ENCODE data around the gene AMZ1.

Gene AMZ1

DNA sequence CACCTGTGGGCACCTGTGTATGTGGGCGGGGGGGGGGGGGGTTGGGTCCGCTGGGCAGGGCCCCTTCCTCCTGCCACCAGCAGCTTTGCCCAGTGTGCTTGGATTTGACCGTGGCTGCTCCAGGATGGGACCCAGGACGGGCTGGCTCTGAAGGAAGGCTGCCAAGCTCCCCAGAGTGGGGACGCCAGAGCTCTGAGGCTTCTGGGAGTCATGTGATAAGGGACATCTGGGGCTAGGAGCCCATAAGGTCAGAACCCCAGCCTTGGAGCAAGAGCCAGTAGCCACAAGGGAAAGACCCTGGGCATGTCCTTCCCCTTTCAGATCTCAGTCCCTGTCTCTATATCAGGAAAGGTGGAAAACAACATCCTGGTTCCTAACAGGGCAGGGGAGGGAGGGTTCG is 21.8 kb upstream of the AMZ1 start:
- H2AFZ ChIP-seq (ENCODE audit: low read depth, low read length) = no peak overlapping the region
- H3K27ac ChIP-seq (ENCODE audit: low read length) = no peak overlapping the region
- peaks cover 5% of the 10 kb centered on the region for H3K4me1 ChIP-seq (ENCODE audit: insufficient read depth, low read length)
- DNase-seq = no peak
- H4K20me1 ChIP-seq (ENCODE audit: insufficient read depth, low read length) = 0 out of 2 replicates have a peak, but pooled peaks cover under 1% of the 10 kb centered on the region
- H3K9me3 ChIP-seq (ENCODE audit: insufficient read depth, low read length, severe bottlenecking) = no peaks in the 10 kb centered on the region
- no peak overlapping the region for H3K4me2 ChIP-seq (ENCODE audit: insufficient read depth, low read length)
- no peaks in the 10 kb centered on the region for H3K27me3 ChIP-seq (ENCODE audit: insufficient read depth, low read length, poor library complexity)
- H3K36me3 ChIP-seq (ENCODE audit: insufficient read depth, low read length) = peaks cover 25% of the 10 kb centered on the region
- H3K9ac ChIP-seq (ENCODE audit: low read depth, low read length) = no peak overlapping the region
- H3K4me3 ChIP-seq (ENCODE audit: low read depth in 1 of 2, low read length in 2 of 2) = no peak overlapping the region
- no peaks in the 10 kb centered on the region for H3K79me2 ChIP-seq (ENCODE audit: insufficient read depth, low read length)
- no peak for TF ChIP-seq EZH2 (IDR thresholded peaks at IDR 0.05; ENCODE audit: borderline replicate concordance, low read depth, low read length, severe bottlenecking)
- TF ChIP-seq, protein P1, sequence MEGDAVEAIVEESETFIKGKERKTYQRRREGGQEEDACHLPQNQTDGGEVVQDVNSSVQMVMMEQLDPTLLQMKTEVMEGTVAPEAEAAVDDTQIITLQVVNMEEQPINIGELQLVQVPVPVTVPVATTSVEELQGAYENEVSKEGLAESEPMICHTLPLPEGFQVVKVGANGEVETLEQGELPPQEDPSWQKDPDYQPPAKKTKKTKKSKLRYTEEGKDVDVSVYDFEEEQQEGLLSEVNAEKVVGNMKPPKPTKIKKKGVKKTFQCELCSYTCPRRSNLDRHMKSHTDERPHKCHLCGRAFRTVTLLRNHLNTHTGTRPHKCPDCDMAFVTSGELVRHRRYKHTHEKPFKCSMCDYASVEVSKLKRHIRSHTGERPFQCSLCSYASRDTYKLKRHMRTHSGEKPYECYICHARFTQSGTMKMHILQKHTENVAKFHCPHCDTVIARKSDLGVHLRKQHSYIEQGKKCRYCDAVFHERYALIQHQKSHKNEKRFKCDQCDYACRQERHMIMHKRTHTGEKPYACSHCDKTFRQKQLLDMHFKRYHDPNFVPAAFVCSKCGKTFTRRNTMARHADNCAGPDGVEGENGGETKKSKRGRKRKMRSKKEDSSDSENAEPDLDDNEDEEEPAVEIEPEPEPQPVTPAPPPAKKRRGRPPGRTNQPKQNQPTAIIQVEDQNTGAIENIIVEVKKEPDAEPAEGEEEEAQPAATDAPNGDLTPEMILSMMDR (IDR thresholded peaks at IDR 0.05; ENCODE audit: borderline replicate concordance, extremely low read depth, low read length, poor library complexity, severe bottlenecking) = no peak
- ATAC-seq (ENCODE audit: insufficient read depth, low read depth) = no peak

DNA sequence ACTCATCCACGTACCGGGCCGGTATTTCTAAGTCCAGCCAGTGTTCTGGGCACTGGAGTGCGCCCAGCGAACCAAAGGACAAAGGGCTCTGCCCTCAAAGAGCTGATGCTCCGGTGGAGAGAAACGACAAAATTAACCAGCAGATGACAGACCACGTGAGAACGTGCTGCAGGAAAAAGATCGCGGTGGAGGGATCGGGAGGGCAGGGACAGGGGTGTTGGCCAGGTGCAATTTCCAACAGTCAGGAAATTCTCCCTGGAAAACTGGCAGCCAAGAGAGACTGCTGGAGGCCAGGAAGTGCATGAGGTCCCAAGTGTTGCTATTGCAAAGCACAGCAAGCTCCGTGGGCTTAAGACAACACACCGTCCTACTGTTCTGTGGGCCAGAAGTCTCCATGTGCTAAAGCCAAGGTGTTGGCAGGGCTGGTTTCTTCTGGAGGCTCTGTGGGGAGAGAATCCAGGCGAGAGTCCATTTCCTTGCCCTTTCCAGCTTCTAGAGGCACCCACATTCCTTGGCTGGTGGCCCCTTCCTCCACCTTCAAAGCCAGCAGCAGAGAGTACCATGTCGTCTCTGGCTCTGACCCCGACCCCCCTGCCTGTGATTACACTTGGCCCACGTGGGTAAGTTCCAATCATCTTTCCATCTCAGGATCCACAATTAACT is 21.3 kb upstream of the AMZ1 start:
- Histone ChIP-seq H3K27me3 (ENCODE audit: insufficient read depth, low read length, poor library complexity) (no peaks in the 10 kb centered on the region), H2AFZ (ENCODE audit: low read depth, low read length) (no peak overlapping the region), H3K4me3 (ENCODE audit: low read depth in 1 of 2, low read length in 2 of 2) (no peak overlapping the region), H3K9ac (ENCODE audit: low read depth, low read length) (no peak overlapping the region), H3K9me3 (ENCODE audit: insufficient read depth, low read length, severe bottlenecking) (no peaks in the 10 kb centered on the region), H3K4me1 (ENCODE audit: insufficient read depth, low read length) (peaks cover 7% of the 10 kb centered on the region), H3K4me2 (ENCODE audit: insufficient read depth, low read length) (no peak overlapping the region), H4K20me1 (ENCODE audit: insufficient read depth, low read length) (no peaks in the 10 kb centered on the region), H3K36me3 (ENCODE audit: insufficient read depth, low read length) (peaks cover 19% of the 10 kb centered on the region), H3K27ac (ENCODE audit: low read length) (no peak overlapping the region), H3K79me2 (ENCODE audit: insufficient read depth, low read length) (no peaks in the 10 kb centered on the region)
- no peak for DNase-seq
- ATAC-seq (ENCODE audit: insufficient read depth, low read depth) = no peak
- TF ChIP-seq EZH2 (IDR thresholded peaks at IDR 0.05; ENCODE audit: borderline replicate concordance, low read depth, low read length, severe bottlenecking) = no peak
- TF ChIP-seq, protein P1 (IDR thresholded peaks at IDR 0.05; ENCODE audit: borderline replicate concordance, extremely low read depth, low read length, poor library complexity, severe bottlenecking) = no peak

DNA sequence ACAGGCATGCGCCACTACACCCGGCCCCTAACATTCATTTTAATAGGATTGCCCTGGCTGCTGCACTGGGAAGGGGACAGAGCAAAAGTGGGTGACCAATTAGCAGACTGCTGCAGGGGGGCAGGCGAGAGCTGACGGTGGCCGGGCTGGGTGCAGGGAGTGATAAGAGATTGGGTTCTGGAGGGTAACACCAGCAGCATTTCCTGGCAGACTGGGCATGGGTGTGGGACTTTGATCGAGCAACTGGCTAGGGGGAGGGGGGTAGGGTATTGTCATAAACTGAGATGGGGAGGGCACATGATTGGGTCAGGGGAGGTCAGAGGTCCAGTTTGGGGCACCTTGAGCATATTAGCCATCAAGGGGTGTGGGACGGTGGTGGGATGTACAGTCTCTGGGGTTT is 20.2 kb upstream of the AMZ1 start:
- Histone ChIP-seq H3K27me3 (ENCODE audit: insufficient read depth, low read length, poor library complexity) (no peaks in the 10 kb centered on the region), H3K4me2 (ENCODE audit: insufficient read depth, low read length) (no peak overlapping the region), H3K9ac (ENCODE audit: low read depth, low read length) (no peak overlapping the region), H4K20me1 (ENCODE audit: insufficient read depth, low read length) (no peaks in the 10 kb centered on the region), H3K79me2 (ENCODE audit: insufficient read depth, low read length) (no peaks in the 10 kb centered on the region), H3K9me3 (ENCODE audit: insufficient read depth, low read length, severe bottlenecking) (no peaks in the 10 kb centered on the region), H2AFZ (ENCODE audit: low read depth, low read length) (no peak overlapping the region), H3K27ac (ENCODE audit: low read length) (no peak overlapping the region), H3K36me3 (ENCODE audit: insufficient read depth, low read length) (peaks cover 8% of the 10 kb centered on the region), H3K4me3 (ENCODE audit: low read depth in 1 of 2, low read length in 2 of 2) (no peak overlapping the region), H3K4me1 (ENCODE audit: insufficient read depth, low read length) (peaks cover 7% of the 10 kb centered on the region)
- DNase-seq (no peak), ATAC-seq (ENCODE audit: insufficient read depth, low read depth) (no peak)
- TF ChIP-seq, protein P1 (IDR thresholded peaks at IDR 0.05; ENCODE audit: borderline replicate concordance, extremely low read depth, low read length, poor library complexity, severe bottlenecking) = no peak
- no peak for TF ChIP-seq EZH2 (IDR thresholded peaks at IDR 0.05; ENCODE audit: borderline replicate concordance, low read depth, low read length, severe bottlenecking)
